ENCODE data around the gene METTL22.

DNA sequence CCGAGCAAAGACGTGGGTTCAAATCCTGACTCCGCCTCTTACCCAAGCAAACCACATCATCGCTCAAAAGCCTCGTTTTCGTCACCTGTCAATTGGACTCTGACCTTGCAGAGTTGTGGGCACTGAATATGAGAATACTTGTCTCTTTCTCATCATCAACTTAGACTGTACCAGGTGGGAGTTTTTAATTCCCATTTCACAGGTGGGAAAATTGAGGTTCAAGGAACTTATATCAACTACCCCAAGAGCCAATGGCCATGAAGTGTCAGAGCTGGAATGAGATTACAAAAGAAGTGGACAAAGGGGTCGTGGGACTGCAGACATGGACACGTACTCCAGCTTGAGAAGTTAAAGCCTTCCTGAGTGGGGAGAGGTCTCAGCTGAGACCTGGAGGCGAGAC is 41.9 kb upstream of the METTL22 start:
- TF ChIP-seq, protein P1, sequence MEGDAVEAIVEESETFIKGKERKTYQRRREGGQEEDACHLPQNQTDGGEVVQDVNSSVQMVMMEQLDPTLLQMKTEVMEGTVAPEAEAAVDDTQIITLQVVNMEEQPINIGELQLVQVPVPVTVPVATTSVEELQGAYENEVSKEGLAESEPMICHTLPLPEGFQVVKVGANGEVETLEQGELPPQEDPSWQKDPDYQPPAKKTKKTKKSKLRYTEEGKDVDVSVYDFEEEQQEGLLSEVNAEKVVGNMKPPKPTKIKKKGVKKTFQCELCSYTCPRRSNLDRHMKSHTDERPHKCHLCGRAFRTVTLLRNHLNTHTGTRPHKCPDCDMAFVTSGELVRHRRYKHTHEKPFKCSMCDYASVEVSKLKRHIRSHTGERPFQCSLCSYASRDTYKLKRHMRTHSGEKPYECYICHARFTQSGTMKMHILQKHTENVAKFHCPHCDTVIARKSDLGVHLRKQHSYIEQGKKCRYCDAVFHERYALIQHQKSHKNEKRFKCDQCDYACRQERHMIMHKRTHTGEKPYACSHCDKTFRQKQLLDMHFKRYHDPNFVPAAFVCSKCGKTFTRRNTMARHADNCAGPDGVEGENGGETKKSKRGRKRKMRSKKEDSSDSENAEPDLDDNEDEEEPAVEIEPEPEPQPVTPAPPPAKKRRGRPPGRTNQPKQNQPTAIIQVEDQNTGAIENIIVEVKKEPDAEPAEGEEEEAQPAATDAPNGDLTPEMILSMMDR (IDR thresholded peaks at IDR 0.05): no peak
- TF ChIP-seq POLR2A (IDR thresholded peaks at IDR 0.05): no peak
- no peak for TF ChIP-seq POLR2AphosphoS5 (IDR thresholded peaks at IDR 0.05; ENCODE audit: insufficient read depth in 1 of 2, low read depth in 1 of 2)

All from vagina (tissue), 2 donors.